GDM1 (cell line): Measurements from ENCODE around the gene KRT32.
"Not testable (repeated sequence)": the region's sequence is repeated elsewhere in the genome, so short reads cannot be mapped to it uniquely, and the experiment has no call there.

Experiments
- DNase-seq: peaks from one replicate; lab custom pipeline; 2025; lab: John Stamatoyannopoulos, UW

The KRT32 gene

GRCh38 chr17:41428591-41429291 lies 38.4 kb downstream of the KRT32 start:
- no peak for DNase-seq

- no peak for DNase-seq
These were observed 43.0 kb downstream of the KRT32 start, which contains the start of gene KRT37 for GRCh38 chr17:41424111-41424635. KRT37 (minus strand) TSS chr17:41424585; CDS start chr17:41424523, 62 bp downstream.

- not testable (repeated sequence) for DNase-seq
These were observed 44.6 kb downstream of the KRT32 start for GRCh38 chr17:41422586-41422985.

GRCh38 chr17:41421617-41422016 lies 45.6 kb downstream of the KRT32 start:
- no peak for DNase-seq

GRCh38 chr17:41421116-41421515 lies 46.1 kb downstream of the KRT32 start:
- no peak for DNase-seq

GRCh38 chr17:41420134-41420533 lies 47.1 kb downstream of the KRT32 start:
- DNase-seq: no peak

- DNase-seq: no peak
These were observed 47.5 kb downstream of the KRT32 start for GRCh38 chr17:41419716-41420115.

GRCh38 chr17:41418116-41418860 lies 48.9 kb downstream of the KRT32 start:
- DNase-seq: no peak

- DNase-seq: no peak
These were observed 49.6 kb downstream of the KRT32 start for GRCh38 chr17:41417576-41418015.

- DNase-seq: no peak
These were observed 50.1 kb downstream of the KRT32 start for GRCh38 chr17:41417127-41417526.

GRCh38 chr17:41416479-41416878 lies 50.7 kb downstream of the KRT32 start:
- no peak for DNase-seq

- DNase-seq: no peak
These were observed 51.3 kb downstream of the KRT32 start for GRCh38 chr17:41415833-41416335.

GRCh38 chr17:41415411-41415810 lies 51.8 kb downstream of the KRT32 start:
- no peak for DNase-seq

GRCh38 chr17:41413982-41414381 lies 53.2 kb downstream of the KRT32 start:
- no peak for DNase-seq

- no peak for DNase-seq
These were observed 53.7 kb downstream of the KRT32 start for GRCh38 chr17:41413353-41413957.

- DNase-seq: no peak
These were observed 55.9 kb downstream of the KRT32 start for GRCh38 chr17:41411072-41411840.
